ENCODE data around the gene TMCO4.
"Not testable (repeated sequence)": the region's sequence is repeated elsewhere in the genome, so short reads cannot be mapped to it uniquely, and the experiment has no call there.

Gene TMCO4

DNA sequence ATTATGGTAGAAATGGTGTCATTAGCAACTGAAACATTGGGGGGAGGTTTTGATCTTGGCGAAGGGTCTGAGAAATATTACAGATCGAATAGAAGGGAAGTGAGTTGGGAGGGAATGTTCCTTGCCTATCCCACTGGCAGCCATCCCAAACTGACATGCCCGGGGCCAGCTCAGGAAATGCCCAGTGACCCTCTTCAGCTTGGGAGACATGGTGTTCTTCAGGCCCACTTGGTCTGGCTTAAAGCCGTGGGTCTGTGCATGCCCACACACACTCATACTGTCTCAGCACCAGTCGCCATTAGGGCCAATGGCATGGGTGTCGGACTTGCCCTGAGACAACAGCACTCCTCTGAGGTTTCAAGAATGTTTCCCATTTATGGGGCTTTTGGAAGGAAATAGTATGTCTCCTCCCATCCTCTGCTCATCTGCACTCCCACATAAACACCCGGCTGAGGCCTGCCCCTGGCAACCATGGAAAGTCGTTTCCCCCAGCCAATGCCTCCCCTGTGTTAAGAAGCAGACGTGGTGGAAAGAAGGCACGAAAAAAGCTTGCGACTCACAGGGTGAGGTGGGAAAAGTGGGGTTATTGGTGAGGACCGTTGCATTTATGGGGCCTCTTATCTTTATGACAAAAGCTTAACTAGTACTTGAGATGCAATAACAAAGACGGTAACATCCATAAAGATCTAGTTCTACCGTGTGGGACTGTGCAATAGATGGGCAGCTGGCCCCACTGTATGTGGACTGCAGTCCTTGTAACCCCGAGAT lies 13.3 kb upstream of the TMCO4 start:
- no peak for DNase-seq

DNA sequence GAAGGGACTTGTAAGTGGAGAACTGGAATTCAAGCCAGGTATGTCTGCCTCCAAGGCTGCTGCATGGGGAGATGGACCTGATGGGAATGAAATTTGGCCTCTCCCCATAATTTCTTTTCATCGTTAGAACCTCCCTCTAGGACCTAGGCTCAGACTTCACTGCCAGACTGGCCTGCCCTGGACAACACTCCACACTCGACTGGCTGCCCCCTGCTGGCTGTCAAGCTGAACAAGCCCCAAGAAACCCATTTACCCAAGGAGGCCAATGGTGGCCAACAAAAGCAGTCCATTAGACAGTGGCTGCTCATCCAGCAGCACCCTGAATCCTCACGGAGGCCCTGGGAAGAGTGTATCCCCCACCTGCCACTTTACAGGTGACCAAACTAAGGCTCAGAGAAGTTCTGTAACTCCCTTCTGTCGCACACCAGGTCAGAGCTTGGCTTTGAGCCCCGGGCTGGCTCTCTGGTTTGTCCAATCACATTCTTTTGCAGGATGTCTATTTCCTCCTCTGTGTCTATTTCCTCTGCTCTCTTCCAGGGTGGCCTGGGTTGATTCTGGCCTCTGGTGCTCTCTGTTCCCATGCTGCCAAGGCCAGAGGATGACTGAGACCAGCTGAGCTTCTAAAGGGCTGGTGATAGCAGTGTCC lies 11.6 kb upstream of the TMCO4 start:
- DNase-seq, result peak; percentile 28

DNA sequence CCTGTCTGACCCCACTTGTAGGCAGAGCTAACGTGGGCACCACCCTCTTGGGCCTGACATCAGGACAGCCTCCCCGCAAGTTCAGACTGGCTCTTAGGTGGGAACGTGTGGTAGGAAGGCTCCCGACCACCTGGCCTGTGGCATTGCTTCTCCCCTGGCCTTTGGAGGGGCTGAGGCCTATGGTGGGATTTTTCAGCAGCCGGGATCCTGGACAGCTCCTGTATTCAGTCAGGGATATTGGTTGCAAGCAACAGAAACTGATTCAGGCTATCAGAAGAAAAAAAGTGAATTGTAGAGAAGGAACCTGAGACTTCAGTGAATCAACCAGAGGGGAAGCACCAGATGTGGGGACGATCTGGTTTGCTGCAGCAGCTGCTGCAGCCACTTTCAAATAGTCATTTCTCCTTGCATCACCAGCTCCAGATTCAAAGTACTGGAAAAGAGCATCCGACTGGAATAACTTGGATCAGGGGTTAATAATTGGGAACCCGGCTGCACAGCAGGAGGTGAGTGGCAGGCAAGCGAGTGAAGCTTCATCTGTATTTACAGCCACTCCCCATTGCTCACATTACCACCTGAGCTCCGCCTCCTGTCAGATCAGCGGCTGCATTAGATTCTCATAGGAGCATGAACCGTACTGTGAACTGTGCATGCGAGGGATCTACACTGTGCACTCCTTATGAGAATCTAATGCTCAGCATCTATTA lies 9.5 kb upstream of the TMCO4 start:
- no peak for DNase-seq

DNA sequence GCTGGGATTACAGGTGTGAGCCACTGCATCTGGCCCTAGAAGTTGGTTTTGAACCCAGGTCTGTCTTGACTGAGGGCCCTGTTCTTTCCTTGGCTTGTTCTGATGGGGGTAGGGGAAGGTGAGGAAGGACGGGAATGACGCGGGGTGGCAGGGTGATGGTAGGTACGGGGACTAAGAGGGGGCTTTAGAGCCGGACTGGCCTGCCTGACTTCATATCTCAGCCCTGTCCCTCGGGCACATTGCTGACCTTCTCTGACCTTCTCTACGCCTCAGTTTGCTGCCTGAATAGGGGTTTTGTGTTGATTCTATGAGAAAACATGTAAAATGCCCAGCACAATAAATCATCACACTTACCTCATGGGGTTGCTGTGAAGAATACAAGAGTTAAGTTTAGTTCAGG lies 8.6 kb upstream of the TMCO4 start:
- no peak for DNase-seq

DNA sequence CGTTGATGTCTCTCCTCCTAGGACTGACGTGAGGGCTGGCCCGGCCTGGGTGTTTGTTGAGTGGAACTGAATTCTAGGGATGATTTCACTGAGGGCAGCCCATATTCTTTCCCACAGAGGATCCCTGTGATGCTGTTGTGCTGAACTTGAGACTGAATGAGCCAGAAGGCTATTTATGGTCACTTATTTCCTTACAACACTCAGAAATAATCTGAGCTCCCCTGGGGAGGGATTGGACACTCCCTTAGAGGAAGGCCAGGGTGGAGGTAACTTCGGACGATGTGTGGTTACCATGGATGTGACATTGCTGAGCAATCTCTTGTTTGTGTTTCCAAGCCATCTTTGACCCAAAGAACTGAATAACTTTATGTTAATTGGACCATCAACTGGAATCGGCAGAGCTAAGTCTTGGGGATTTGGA lies 5.1 kb upstream of the TMCO4 start:
- no peak for DNase-seq

DNA sequence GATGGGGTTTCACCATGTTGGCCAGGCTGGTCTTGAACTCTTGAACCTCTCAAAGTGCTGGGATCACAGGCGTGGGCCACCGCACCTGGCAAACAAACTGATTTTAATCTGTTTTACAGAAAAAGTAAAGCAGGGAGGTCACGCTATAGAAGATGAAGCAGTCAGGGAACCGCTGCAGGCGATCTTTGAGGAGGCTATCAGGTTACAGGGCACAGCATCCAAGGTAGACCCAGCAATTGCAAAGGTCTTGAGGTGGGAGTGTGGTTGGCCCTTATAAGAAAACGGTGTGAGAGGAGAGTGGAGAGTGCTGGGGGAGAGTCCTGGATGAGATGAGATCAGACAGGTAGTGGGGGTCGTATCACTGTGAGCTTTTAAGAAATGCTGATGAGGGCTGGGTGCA lies 2.6 kb upstream of the TMCO4 start:
- no peak for DNase-seq

DNA sequence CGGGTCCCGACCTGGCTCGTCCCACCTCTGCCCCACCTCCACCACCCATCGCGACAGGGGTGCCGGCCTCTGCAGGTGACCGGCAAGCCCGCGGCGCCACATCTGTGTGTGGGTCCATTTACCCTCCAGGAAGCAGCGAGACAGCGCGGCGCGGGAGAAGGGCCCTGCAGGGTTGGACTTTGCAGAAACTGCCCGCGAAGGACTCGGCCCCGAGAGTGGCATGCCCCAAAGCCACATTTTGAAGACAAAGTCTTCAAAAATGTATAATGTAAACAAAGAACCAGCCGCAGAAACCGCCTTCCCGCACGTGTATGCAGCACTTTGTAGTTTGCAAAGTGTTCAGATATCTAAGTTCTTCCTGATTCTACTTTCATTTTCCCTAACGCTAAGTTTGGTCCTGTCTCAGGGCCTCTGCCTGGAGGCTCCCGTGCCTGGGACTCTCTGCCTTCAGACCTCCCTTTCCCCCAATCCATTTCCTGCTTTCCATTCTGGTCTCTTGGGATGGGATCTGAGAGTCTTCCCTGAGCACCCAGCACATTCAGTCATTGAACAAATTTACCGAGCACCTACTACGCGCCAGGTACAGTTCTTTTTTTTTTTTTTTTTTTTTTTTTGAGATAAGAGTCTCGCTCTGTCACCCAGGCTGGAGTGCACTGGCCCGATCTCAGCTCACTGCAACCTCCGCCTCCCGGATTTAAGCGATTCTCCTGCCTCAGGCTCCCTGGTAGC lies 524 bp upstream of the TMCO4 start:
- DNase-seq, result peak; percentile 82

DNA sequence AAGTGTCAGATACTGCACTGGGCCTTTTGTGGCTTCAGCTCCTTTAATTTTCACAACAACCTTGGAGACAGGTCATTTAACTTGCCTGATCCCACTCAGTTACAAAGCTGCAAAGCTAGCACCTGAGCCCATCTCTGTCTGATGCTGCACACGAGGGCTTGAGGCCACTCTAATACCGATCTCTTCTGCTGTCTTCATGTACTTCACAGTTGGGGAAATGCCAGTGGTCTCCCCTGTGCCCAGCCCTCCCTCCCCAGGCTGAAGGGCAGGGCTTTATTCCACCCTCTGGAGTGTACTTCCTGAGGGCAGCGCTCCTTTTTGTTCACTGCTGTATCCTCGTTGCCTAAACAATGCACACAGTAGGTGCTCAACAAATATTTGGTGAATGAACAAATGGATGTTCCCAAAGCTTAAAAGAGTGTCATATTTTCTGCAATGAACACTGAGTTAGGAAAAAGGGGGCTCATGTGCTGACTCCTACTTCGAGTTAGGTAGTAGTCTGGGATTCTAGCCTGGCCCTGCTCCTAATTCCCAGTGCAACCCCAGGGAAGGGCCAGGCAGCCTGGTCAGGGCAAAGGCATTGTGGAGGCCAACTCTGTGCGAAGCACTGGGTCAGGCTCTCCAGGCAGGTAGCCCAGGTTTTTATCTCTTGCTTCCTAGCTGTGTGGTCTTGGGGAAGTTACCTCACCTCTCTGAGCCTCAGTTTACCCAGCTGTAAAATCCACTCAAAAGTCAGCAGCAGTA lies 1.1 kb downstream of the TMCO4 start:
- no peak for DNase-seq

DNA sequence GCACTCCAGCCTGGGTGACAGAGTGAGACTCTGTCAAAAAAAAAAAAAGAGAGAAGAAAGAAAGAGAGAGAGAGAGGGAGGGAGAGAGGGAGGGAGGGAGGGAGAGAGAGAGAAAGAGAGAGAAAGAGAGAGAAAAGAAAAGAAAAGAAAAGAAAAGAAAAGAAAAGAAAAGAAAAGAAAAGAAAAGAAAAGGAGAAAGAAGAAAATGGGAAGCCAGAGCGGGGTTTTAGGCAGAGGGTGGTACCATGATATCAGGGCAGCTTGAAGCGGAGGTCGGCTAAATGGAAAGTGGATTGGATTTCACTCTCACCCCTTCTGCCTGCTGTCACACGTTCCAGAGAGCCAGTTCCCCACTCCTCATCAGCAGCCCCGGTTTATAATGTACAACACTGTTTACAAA lies 1.9 kb downstream of the TMCO4 start:
- no peak for DNase-seq

DNA sequence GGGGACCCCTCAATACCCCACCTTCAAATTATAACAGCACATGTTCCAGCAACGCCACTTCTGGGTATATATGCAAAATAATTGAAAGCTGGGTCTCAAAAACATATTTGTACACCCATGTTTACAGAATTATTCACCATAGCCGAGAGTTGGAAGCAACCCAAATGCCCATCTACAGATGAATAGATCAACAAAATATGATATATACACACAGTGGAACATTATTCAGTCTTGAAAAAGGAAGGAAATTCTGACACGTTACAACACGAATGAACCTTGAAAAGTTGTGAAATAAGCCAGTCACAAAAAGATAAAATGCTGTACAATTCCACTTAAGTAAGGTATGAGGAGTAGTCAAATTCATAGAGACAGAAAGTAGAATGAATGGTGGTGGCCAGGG lies 5.1 kb downstream of the TMCO4 start:
- no peak for DNase-seq

DNA sequence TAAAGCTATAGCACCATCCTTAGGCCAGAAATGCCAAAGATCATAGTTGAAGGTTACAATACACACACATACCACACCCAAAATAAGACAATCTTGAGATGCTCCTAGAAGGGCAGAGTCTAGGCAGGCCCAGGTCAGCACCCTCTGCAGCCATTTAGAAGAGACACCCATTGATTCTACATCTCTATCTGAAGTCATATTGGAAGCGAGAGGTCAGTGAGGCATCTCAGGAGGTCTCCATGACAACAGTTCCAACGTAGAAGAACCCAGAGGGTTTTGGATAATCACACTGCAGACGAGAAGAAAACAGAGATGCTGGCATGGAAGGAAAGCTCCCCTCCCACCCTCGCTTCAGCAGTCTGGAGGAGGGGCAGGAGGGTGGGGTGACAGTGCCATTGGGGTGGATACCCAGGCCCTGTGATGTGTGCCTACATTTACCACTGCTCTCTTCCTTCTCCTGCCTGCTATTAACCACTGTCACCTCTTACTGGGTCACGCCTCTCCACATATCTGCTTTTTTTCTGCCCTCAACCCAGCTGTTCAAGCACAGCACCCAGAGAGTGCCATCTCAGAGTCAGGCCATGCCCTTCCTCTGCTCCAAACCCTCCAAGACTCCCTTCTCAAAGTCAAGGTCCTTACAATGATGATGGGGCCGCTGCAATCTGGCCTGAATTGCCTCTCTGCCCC lies 6.2 kb downstream of the TMCO4 start:
- DNase-seq, result no peak

DNA sequence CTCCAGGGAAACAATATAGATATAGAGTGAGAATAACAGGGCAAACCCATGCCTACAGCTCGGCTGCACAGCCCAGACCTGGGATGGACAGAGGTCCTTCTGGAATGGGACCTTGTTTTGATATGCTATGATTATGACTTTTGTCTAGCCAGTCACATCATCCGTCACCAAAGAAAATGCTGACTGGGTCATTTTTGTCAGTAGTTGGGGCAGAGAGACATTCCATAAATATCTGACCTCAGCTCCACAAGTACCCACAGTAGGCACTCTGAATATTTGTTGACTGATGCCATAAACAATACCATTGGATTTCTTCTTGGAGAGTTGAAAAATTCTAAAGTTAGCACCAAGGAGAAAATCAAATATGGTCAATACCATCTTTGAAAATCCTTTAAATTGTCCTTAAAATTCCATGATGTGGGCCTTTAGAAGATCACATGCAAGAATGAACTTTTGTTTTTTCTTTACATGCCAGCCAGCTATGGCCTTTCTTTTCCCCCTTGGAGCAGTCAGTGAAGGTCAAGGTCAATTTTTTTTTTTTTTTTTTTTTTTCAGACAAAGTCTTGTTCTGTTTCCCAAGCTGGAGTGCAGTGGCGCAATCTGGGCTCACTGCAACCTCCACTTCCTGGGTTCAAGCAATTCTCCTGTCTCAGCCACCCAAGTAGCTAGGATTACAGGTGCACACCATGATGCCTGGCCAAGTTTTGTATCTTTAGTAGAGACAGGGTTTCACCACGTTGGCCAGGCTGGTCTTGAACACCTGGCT lies 7.3 kb downstream of the TMCO4 start:
- DNase-seq, result no peak

DNA sequence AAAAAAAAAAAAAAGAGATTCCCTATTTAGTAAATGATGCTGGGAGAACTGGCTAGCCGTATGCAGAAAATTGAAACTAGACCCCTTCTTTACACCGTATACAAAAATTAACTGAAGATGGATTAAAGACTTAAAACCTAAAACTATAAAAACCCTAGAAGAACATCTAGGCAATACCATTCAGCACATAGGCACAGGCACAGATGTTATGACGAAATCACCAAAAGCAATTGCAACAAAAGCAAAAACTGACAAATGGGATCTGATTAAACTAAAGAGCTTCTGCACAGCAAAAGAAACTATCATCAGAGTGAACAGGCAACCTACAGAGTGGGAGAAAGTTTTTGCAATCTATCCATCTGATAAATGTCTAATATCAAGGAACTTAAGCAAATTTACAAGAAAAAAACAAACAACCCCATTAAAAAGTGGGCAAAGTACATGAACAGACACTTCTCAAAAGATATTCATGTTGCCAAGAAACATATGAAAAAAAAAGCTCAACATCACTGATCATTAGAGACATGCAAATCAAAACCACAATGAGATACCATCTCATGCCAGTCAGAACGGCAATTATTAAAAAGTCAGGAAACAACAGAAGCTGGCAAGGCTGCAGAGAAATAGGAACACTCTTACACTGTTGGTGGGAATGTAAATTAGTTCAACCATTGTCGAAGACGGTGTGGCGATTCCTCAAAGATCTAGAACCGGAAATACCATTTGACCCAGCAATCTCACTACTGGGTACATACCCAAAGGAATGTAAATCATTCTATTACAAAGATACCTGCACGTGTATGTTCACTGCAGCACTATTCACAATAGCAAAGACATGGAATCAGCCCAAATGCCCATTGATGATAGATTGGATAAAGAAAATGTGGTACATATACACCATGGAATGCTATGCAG lies 9.4 kb downstream of the TMCO4 start:
- not testable (repeated sequence) for DNase-seq

DNA sequence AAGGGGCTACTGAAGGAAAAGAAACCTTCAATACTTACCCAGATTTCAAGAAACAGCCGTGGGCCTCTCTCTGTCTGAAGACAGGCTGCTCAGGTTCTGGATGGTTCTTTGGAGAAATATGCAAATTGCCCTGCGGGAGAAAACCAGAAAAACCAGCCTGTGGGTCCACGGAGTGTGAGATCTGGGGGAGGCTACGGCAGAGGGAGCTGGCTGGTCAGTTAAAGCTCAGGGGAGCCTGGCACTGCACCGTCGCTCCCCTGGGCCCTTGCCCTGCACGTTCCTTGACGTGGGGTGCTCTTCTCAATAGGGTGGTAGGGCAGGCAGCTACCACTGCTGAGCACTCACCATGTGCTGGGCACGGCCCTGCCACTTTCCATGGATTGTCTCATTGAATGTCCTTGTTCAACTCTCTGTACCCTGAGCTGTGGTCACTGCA lies 12.7 kb downstream of the TMCO4 start:
- no peak for DNase-seq

DNA sequence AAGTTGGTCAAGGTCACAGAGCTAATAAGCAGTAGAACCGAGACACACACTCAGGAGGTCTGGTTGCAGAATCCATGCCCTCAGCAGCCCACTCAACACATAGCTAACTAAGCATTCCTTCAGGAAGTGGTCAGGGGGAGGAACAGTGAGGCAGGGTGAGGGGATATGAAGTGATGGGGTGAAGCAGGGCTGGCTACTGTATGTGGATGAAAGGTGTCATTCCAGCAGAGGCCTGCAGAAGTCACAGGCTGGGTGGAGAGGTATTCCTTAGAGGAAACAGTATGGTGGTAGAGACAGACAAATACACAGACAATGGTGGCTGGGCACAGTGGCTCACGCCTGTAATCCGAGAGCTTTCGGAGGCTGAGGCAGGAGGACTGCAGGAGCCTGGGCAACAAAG lies 14.1 kb downstream of the TMCO4 start:
- DNase-seq, result peak; percentile 15

DNA sequence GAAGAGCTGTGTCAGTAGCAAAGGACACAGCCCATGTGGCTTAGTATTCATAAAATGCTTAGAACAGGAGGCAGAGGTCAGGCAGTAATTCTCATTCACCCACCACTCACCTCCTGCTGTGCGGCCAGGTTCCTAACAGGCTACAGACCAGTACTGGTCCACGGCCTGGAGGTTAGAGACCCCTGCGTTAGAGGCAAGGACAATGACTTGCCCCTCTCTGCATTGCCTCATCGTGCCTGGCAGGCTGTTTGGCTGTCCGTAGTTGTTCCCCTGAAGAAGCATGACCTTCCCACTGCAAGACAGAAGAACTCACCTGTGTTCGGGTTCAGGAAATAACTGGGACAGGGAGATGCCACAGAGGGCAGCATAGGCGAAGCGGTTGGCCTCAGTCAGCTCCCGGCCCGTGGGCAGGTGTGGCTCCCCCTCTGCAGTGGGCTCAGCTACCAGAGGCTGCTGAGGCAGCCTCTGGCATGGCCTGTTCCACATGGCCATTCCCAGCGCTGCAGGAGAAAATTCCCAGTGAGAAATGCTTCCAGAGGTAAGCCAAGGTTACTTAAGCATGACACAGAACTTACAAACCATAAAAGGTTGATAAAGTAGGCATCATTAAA lies 19.3 kb downstream of the TMCO4 start:
- DNase-seq, result no peak

DNA sequence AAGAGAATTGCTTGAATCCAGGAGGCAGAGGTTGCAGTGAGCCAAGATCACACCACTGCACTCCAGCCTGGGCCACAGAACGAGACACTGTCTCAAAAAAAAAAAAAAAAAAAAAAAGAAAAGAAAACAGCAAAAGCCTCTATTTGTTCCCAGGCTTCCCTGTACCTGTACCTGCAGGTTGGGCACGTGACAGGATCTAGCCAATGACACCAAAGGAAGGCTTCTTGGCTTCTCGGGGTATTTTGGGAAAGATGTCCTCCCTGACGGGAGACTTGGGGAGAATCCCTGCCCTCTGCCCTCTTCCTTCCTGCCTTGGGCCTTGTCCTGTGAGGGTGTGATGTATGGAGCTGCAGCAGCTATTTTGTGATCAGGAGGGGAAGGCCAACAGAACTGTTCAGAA lies 22.8 kb downstream of the TMCO4 start:
- DNase-seq, result no peak

DNA sequence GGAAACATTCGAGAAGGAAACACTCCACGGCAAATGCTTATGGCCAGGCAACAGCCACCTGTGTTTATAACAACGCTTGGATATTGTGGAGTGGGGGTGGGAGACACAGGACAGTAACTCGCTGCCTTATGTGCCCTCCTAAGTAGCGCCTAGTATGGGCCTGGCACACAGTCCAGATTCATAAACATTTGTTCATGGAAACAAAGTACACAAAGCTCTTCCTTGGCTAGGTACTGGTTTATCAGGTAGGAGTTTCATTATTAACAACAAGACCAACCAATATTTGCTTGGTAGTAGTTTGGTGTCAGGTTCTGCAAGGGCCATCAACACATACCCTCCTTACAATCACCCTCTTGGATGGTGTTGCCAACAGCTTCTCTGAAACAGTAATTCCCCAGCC lies 23.4 kb downstream of the TMCO4 start:
- DNase-seq, result no peak

DNA sequence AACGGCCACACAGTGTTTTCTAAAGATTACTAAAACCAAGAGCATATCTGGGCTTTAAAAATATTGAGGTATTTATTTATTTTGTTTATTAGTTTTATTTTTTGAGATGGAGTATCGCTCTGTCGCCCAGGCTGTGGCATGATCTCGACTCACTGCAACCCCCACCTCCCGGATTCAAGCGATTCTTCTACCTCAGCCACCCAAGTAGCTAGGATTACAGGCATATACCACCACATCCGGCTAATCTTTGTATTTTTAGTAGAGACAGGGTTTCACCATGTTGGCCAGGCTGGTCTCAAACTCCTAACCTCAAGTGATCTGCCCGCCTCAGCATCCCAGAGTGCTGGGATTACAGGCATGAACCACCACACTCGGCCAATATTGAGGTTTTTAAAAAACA lies 23.9 kb downstream of the TMCO4 start:
- DNase-seq, result no peak

DNA sequence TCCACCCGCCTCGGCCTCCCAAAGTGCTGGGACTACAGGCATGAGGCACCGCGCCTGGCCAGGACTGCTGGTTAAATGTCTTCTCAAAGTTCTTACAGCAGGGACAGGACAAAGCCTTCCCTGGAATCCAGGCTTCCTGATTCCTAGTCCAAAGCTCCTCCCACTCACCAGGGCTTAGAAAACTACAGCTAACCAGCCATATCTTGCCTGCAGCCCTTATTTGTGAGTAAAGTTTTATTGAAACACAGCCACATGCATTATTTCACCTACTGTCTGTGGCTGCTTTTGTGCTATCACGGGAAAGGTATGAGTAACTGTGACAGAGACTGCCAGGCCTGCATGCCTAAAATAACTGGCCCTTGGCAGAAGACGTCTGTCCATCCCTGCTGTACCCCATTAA lies 24.4 kb downstream of the TMCO4 start:
- DNase-seq, result no peak
